Caco-2 (cell line): ENCODE measurements around the gene PLXDC2. TPM values are rescaled to one million over a fixed set of nuclear protein-coding genes. Genes with fewer than 3 reads are reported as not detected.

ENCODE experiments used
- BruUV-seq: library from RNA; stranded (reverse); fragments of 400-500 nt; replicated peaks from 2 replicates; lab custom pipeline; 2021; lab: Mats Ljungman, UMichigan
- CTCF ChIA-PET: fragments of 300-600 bp; sonication (Branson Sonifier 250); formaldehyde crosslinking; loops from one replicate; lab custom pipeline; 2022; ENCODE audit warnings: antibody characterized with exemption; lab: Charles Lee
- POLR2A ChIA-PET: fragments of 300-600 bp; sonication (Branson Sonifier 250); formaldehyde crosslinking; loops from one replicate; lab custom pipeline; 2022; ENCODE audit warnings: antibody characterized with exemption; lab: Charles Lee
- DNase-seq, 2 experiments: peaks; one replicate each; pipeline versions ENCODE4 v3.0.0 to v3.0.0-alpha.2; 2020 to 2022
- H3K27me3 ChIP-seq: replicated peaks from 2 replicates; pipeline ENCODE4 v1.6.0; 2011; ENCODE audit warnings: low read length; ENCODE audit not compliant: control insufficient read depth, insufficient read depth
- H3K36me3 ChIP-seq: 2 replicates; pipeline ENCODE4 v1.5.1; 2011; ENCODE audit warnings: low read length; ENCODE audit not compliant: control insufficient read depth, insufficient read depth
- H3K4me1 ChIP-seq: fragments of 250-450 bp; sonication (Bioruptor Pico); 2 replicates; pipeline ENCODE4 v1.5.1; 2020; ENCODE audit warnings: mild to moderate bottlenecking
- H3K4me3 ChIP-seq: 2 replicates; pipeline ENCODE4 v1.5.1; 2011; ENCODE audit warnings: low read depth, mild to moderate bottlenecking, control low read depth, low read length
- H3K9me3 ChIP-seq: fragments of 250-450 bp; sonication (Bioruptor Pico); 2 replicates; pipeline ENCODE4 v1.5.1; 2020; ENCODE audit warnings: mild to moderate bottlenecking, moderate library complexity
- H3K27ac Mint-ChIP-seq: one replicate; pipeline ENCODE4 v1.8.0; 2022; ENCODE audit warnings: mixed read lengths; ENCODE audit not compliant: unreplicated experiment
- H3K27me3 Mint-ChIP-seq: one replicate; pipeline ENCODE4 v1.8.0; 2022; ENCODE audit warnings: mixed read lengths; ENCODE audit not compliant: insufficient read depth, unreplicated experiment
- H3K36me3 Mint-ChIP-seq: one replicate; pipeline ENCODE4 v1.8.0; 2022; ENCODE audit warnings: mild to moderate bottlenecking, mixed read lengths; ENCODE audit not compliant: insufficient read depth, unreplicated experiment
- H3K4me1 Mint-ChIP-seq: one replicate; pipeline ENCODE4 v1.8.0; 2022; ENCODE audit warnings: low read depth, mixed read lengths; ENCODE audit not compliant: unreplicated experiment
- H3K4me3 Mint-ChIP-seq: one replicate; pipeline ENCODE4 v1.8.0; 2022; ENCODE audit warnings: mild to moderate bottlenecking, moderate library complexity, mixed read lengths; ENCODE audit not compliant: unreplicated experiment
- H3K9me3 Mint-ChIP-seq: one replicate; pipeline ENCODE4 v1.8.0; 2022; ENCODE audit warnings: mixed read lengths; ENCODE audit not compliant: unreplicated experiment
- intact Hi-C: fragments of 100-400 bp; cut with micrococcal nuclease; formaldehyde crosslinking; loops from one replicate; pipeline ENCODE4 v1.10.0; 2022; ENCODE audit not compliant: unreplicated experiment
- total RNA-seq: library from RNA; stranded (reverse); gene quantifications from 2 replicates; pipeline ENCODE4 v1.2.3, GENCODE V29; 2022
- TF ChIP-seq, protein P1 (sequence below), 2 experiments: fragments of 200-600 bp in 1 of 2; IDR thresholded peaks; 1 replicate in 1 of 2; 2 replicates in 1 of 2; pipeline versions ENCODE4 v1.5.1 to v1.8.0; 2011 to 2022; ENCODE audit warnings: antibody characterized with exemption in 1 of 2, control low read depth in 1 of 2, inconsistent platforms in 1 of 2, low read depth in 1 of 2, low read length in 1 of 2, mild to moderate bottlenecking in 1 of 2, moderate library complexity in 1 of 2; ENCODE audit not compliant: insufficient read depth in 1 of 2, severe bottlenecking in 1 of 2, unreplicated experiment in 1 of 2

The PLXDC2 gene
- total RNA-seq, 1 experiment from 2014 or later = 0.54 TPM

DNA sequence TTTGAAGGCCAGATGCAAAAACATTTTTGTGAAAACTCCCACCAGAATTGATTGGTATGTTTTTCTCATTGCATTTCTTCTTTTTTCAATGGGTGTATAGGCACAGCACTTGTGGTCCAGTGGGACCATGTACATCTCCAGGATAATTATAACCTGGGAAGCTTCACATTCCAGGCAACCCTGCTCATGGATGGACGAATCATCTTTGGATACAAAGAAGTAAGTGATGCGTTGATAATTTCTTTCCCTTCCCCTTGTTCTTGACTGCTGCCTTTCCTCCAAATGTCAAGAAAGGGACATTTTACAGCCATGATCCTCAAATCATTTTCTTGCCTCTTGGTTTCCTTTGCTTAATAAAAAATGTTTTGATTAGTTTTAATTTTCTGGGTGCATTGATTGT is 331.5 kb downstream of the PLXDC2 start:
- no peaks in the 10 kb centered on the region for H3K9me3 Mint-ChIP-seq
- intact Hi-C loops = no loop called here
- H3K27me3 Mint-ChIP-seq = no peaks in the 10 kb centered on the region
- TF ChIP-seq, protein P1, sequence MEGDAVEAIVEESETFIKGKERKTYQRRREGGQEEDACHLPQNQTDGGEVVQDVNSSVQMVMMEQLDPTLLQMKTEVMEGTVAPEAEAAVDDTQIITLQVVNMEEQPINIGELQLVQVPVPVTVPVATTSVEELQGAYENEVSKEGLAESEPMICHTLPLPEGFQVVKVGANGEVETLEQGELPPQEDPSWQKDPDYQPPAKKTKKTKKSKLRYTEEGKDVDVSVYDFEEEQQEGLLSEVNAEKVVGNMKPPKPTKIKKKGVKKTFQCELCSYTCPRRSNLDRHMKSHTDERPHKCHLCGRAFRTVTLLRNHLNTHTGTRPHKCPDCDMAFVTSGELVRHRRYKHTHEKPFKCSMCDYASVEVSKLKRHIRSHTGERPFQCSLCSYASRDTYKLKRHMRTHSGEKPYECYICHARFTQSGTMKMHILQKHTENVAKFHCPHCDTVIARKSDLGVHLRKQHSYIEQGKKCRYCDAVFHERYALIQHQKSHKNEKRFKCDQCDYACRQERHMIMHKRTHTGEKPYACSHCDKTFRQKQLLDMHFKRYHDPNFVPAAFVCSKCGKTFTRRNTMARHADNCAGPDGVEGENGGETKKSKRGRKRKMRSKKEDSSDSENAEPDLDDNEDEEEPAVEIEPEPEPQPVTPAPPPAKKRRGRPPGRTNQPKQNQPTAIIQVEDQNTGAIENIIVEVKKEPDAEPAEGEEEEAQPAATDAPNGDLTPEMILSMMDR (IDR thresholded peaks at IDR 0.05; ENCODE audit: insufficient read depth in 1 of 2, low read depth in 1 of 2, low read length in 1 of 2, severe bottlenecking in 1 of 2, unreplicated experiment in 1 of 2) = no peak
- H3K27ac Mint-ChIP-seq = no peak overlapping the region
- no peaks in the 10 kb centered on the region for H3K4me1 ChIP-seq
- no peaks in the 10 kb centered on the region for H3K36me3 ChIP-seq
- H3K27me3 ChIP-seq = no peaks in the 10 kb centered on the region
- no peak overlapping the region for H3K4me3 Mint-ChIP-seq
- no peak for DNase-seq
- H3K36me3 Mint-ChIP-seq = no peaks in the 10 kb centered on the region
- no peaks in the 10 kb centered on the region for H3K4me1 Mint-ChIP-seq
- H3K4me3 ChIP-seq = no peak overlapping the region
- ChIA-PET CTCF (no interaction called here), POLR2A (no interaction called here)
- no peaks in the 10 kb centered on the region for H3K9me3 ChIP-seq
- no TSS peak for BruUV-seq

GRCh38 chr10:20156511-20156910 is 340.3 kb downstream of the PLXDC2 start:
- no peaks in the 10 kb centered on the region for H3K36me3 Mint-ChIP-seq
- ChIA-PET POLR2A (no interaction called here), CTCF (no interaction called here)
- H3K4me1 ChIP-seq = no peaks in the 10 kb centered on the region
- H3K4me3 ChIP-seq = no peak overlapping the region
- TF ChIP-seq, protein P1 (IDR thresholded peaks at IDR 0.05; ENCODE audit: insufficient read depth in 1 of 2, low read depth in 1 of 2, low read length in 1 of 2, severe bottlenecking in 1 of 2, unreplicated experiment in 1 of 2) = no peak
- H3K27me3 Mint-ChIP-seq = no peaks in the 10 kb centered on the region
- DNase-seq = no peak
- H3K9me3 Mint-ChIP-seq = no peaks in the 10 kb centered on the region
- intact Hi-C loops = no loop called here
- H3K36me3 ChIP-seq = no peaks in the 10 kb centered on the region
- H3K4me1 Mint-ChIP-seq = no peaks in the 10 kb centered on the region
- BruUV-seq = no TSS peak
- no peaks in the 10 kb centered on the region for H3K9me3 ChIP-seq
- H3K4me3 Mint-ChIP-seq = no peak overlapping the region
- no peak overlapping the region for H3K27ac Mint-ChIP-seq
- no peaks in the 10 kb centered on the region for H3K27me3 ChIP-seq

DNA sequence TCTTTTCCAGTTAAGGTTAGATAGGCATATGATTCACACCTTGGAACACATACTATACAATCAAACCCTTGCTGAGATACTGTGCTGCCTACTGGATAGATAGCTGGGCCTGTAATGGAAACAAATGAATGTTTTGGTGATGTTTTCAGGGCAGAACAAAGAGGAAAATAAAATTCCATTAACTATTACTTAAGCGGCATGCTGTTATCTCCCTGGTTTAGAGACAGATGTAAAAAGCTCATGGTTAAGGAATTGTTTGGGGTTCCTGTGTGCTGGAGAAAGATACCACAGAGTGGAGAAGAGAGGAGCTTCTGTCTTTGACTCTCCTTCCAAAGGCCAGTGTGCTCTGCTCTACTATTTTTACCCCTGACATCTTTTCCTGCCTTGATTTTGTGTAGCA is 341.1 kb downstream of the PLXDC2 start:
- H3K4me3 Mint-ChIP-seq = no peak overlapping the region
- H3K4me3 ChIP-seq = no peak overlapping the region
- no peaks in the 10 kb centered on the region for H3K36me3 Mint-ChIP-seq
- no peaks in the 10 kb centered on the region for H3K27me3 Mint-ChIP-seq
- intact Hi-C loops = no loop called here
- no peaks in the 10 kb centered on the region for H3K36me3 ChIP-seq
- no peaks in the 10 kb centered on the region for H3K9me3 Mint-ChIP-seq
- TF ChIP-seq, protein P1 (IDR thresholded peaks at IDR 0.05; ENCODE audit: insufficient read depth in 1 of 2, low read depth in 1 of 2, low read length in 1 of 2, severe bottlenecking in 1 of 2, unreplicated experiment in 1 of 2) = no peak
- no peaks in the 10 kb centered on the region for H3K4me1 Mint-ChIP-seq
- ChIA-PET POLR2A (no interaction called here), CTCF (no interaction called here)
- no peak overlapping the region for H3K27ac Mint-ChIP-seq
- no peaks in the 10 kb centered on the region for H3K27me3 ChIP-seq
- no peaks in the 10 kb centered on the region for H3K9me3 ChIP-seq
- no TSS peak for BruUV-seq
- no peak for DNase-seq
- no peaks in the 10 kb centered on the region for H3K4me1 ChIP-seq
